ENCODE data around the gene SLC25A41. TPM values are rescaled to one million over a fixed set of nuclear protein-coding genes. Genes with fewer than 3 reads are reported as not detected.

The SLC25A41 gene
- total RNA-seq, 2 donors from 2014 or later = not detected

GRCh38 chr19:6413721-6414643 is 19.6 kb downstream of the SLC25A41 start:
- H3K36me3 ChIP-seq = peaks cover 57% of the 10 kb centered on the region
- no peak for TF ChIP-seq CTCF (IDR thresholded peaks at IDR 0.05)
- H3K27me3 ChIP-seq = no peaks in the 10 kb centered on the region
- no peak for DNase-seq (ENCODE audit: low spot score)
- no peaks in the 10 kb centered on the region for H3K9me3 ChIP-seq
- H3K27ac ChIP-seq = no peak overlapping the region
- H3K4me3 ChIP-seq = no peak overlapping the region
- no peaks in the 10 kb centered on the region for H3K4me1 ChIP-seq

- TF ChIP-seq CTCF (IDR thresholded peaks at IDR 0.05) = no peak
- H3K36me3 ChIP-seq = peaks cover 50% of the 10 kb centered on the region
- no peak for DNase-seq (ENCODE audit: low spot score)
- H3K27ac ChIP-seq = no peak overlapping the region
- H3K4me3 ChIP-seq = no peak overlapping the region
- no peaks in the 10 kb centered on the region for H3K4me1 ChIP-seq
- H3K9me3 ChIP-seq = no peaks in the 10 kb centered on the region
- no peaks in the 10 kb centered on the region for H3K27me3 ChIP-seq
Observed at GRCh38 chr19:6413291-6413690, 20.3 kb downstream of the SLC25A41 start.

- H3K4me1 ChIP-seq = no peaks in the 10 kb centered on the region
- no peak overlapping the region for H3K27ac ChIP-seq
- no peak overlapping the region for H3K4me3 ChIP-seq
- DNase-seq (ENCODE audit: low spot score) = no peak
- TF ChIP-seq CTCF (IDR thresholded peaks at IDR 0.05) = peak in 1 of 2 donors; percentile 53
- H3K36me3 ChIP-seq = peaks cover 43% of the 10 kb centered on the region
- no peaks in the 10 kb centered on the region for H3K9me3 ChIP-seq
- no peaks in the 10 kb centered on the region for H3K27me3 ChIP-seq
Observed at GRCh38 chr19:6412447-6413091, 21.0 kb downstream of the SLC25A41 start.

GRCh38 chr19:6412061-6412446 is 21.5 kb downstream of the SLC25A41 start:
- Histone ChIP-seq H3K4me1 (no peaks in the 10 kb centered on the region), H3K27me3 (no peaks in the 10 kb centered on the region), H3K4me3 (no peak overlapping the region), H3K9me3 (no peaks in the 10 kb centered on the region), H3K36me3 (peaks cover 38% of the 10 kb centered on the region), H3K27ac (no peak overlapping the region)
- TF ChIP-seq CTCF (IDR thresholded peaks at IDR 0.05) = no peak
- DNase-seq (ENCODE audit: low spot score) = no peak

- Histone ChIP-seq H3K4me1 (no peaks in the 10 kb centered on the region), H3K9me3 (no peaks in the 10 kb centered on the region), H3K4me3 (no peak overlapping the region), H3K27ac (no peak overlapping the region), H3K36me3 (peaks cover 11% of the 10 kb centered on the region), H3K27me3 (no peaks in the 10 kb centered on the region)
- no peak for TF ChIP-seq CTCF (IDR thresholded peaks at IDR 0.05)
- DNase-seq (ENCODE audit: low spot score) = no peak
Observed at GRCh38 chr19:6409346-6409745, 24.2 kb downstream of the SLC25A41 start.

Data from right atrium auricular region (tissue), 2 donors.